Ammon's horn (tissue), 1 donor: Measurements from ENCODE around the gene ME3.
"Not testable (repeated sequence)": the region's sequence is repeated elsewhere in the genome, so short reads cannot be mapped to it uniquely, and the experiment has no call there.

Experiments
- DNase-seq: peaks from one replicate; pipeline ENCODE4 v3.0.0-alpha.2; 2016; ENCODE audit warnings: low spot score

ME3 gene

DNA sequence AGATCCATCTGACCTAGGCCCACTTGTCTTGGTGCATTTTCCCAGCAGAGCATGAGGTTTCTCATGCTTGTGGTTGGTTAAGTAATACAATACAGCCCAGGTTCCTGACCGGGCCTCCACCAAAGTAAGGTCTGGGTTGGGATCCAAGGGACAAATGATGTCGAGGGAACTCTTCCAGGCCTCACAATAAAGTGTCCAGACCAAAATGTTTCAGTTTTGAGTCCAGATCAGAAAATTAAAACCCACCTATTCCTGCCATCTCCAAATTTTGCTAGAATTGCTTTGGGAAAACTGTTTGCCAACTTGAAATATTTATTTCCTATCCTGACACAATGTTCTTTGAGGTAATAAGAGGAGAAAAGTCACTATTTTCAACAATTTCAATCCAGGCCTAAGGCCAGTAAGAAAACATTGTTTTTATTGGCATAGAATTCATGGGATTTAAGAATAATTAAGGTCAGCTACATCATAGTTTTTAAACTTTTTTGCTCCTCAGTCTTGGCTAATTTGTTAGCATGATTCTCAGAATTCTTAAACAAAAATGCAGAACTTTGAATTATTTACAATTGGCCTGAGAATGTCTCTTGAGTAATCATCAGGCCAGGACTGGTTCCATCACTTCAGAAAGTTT lies 51.4 kb downstream of the ME3 start:
- no peak for DNase-seq

DNA sequence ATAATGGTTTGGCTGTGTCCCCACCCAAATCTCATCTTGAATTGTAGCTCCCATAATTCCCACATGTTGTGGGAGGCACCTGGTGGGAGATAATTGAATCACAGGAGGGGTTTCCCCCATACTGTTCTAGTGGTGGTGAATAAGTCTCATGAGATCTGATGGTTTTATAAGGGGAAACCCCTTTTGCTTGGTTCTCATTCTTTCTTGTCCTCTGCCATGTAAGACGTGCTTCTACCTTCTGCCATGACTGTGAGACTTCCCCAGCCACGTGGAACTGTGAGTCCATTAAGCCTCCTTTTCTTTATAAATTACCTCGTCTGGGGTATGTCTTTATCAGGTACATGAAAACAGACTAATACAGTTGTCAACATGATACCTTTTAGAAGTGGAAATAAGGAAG lies 53.0 kb downstream of the ME3 start:
- not testable (repeated sequence) for DNase-seq

DNA sequence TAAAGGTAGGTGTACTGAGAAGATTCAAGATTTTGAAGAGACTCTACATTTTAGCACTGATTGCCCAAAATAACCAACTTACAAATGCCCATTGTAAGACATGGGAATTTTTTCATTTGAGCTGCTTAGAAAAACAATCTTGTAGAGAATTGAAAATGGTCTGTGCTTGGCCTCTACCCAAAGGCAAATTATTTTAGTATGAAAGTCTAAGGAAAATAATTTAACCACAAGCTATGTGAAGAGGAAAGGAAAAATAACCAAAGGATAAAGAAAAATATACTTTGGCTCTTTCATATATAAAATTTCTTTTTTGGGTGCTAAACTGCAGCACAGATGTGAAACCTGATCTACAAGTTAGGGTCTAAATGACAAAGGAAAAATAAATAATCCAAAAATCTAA lies 54.9 kb downstream of the ME3 start:
- DNase-seq: no peak

DNA sequence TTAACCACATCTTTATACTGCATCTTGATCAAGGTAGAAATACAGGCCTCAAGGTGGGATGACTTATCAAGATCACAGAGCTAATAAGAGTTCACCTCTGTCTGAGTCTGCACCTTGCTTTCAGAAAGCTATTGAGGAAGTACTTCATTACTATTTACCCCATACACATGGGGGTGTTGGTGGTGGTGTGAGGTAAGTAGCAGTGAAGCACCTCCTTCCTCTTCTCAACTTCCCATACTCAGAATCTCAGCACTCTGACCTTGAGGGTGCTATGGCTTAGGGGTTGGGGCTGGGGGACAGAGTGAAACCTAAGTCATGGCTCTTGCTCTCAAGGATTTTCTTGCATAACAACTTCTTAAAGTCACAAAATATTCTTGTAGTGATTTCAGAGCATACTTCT lies 56.9 kb downstream of the ME3 start:
- DNase-seq: no peak

DNA sequence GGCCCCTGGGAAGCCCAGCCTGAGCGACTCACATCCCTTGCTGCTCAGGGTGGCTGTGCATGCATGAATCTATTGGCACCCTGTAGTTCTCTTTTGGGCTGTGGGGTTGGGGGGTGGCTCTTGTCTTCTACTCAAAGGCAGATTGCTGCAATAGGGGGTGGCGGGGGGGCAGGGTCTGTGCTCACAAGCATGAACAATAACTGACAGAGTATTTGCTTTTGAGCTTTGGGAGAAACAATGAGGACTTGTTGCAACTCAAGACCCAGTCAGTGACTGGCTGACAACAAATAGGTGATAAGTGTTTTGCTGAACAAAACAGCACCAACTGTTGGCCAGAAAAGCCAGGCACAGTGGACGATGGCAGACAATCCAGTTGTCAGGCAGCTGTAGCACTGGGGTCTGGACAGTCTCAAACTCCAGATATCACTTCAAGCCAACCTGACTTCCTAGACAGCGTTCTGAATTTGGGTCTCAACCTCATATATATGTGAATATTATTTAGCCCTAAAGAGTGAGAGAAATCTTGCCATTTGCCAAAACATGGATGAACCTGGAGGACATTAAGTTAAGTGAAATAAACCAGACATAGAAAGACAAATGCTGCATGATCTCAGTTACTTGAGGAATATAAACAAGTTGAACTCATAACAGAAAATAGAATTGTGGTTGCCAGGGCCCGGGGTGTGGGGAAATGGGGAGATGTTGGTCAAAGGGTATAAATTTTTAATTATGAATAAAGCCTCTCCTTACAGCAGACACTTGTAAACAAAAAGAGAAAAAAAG lies 61.7 kb downstream of the ME3 start:
- DNase-seq: no peak

DNA sequence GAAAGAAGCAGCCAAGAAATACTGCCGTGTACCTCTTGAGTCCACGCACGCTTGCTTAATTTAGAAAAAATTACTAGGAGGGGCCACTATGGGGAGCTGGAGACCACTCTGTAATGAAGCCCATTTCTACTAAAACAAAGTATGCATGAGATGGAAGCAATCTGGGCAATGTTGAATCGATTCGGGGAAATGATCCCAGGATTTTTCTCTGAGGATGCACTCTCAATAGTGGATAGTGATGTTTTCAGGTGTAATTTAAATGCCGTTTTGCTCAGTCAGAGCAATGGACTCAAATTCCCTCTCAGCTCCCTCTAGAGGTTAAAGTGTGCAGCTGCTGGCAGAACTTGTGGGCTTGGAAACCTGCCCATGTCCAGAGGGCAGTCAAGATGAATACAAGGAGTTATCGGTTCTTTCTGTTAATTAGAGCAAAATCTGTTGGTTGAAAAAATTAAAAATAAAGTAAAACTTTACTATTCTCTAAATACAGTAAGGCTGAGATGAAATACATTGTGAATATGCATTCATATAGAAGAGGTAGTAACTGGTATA lies 64.1 kb downstream of the ME3 start:
- DNase-seq: peak; percentile 66

DNA sequence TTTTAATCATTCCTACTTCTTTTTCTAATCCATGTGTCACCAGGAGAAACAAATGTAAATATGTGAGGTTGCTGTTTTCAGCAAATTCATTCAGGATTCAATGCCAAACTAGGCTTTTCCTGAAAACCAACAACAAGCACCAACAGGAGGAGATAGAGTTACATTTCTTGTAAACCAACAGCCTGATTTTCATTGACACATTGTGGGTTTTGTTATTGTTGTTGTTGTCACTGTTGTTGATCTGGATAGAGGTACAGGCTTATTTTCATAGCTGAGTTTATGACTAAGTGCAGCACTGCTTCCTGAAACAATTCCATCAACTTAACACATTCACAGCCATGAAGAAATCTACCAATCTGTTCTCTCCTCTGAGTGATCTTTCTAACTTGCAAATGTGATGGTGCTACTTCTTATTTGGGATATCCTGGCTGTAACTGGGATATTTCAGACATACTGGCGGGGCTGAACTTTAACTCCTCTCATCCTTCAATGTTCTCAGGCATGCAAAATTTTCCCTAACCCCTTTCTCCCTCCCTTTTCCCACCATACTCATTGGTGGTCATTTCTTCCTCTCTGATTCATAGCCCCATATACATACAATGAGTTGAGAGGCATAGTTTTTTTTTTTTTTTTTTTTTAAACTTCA lies 65.5 kb downstream of the ME3 start:
- no peak for DNase-seq

DNA sequence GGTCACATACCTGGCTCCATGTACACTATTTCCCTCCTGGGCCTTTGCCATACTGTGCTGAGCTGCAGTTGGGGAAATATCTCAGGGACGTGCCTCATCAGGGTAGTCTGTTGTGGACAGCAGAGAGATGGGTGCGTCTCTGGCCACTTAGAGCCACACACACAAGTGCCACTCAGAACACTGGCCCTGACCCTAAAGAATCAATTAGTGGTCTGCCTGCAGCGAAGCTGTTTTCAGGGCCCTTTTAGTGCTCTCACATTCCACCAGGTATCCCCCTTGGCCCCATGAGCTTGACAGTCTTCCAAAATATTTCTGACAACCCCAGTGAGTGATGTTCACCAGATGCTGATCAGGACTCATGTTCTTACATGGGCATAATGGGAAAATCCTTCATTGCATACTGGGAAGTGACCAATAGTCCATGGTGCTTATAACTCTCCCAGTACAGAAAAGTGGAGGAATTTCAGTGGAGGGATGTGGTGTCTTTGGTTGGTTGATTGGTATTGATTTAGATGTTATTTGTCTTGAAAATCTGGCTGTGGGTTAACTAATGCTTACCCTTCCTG lies 66.1 kb downstream of the ME3 start:
- DNase-seq: no peak

DNA sequence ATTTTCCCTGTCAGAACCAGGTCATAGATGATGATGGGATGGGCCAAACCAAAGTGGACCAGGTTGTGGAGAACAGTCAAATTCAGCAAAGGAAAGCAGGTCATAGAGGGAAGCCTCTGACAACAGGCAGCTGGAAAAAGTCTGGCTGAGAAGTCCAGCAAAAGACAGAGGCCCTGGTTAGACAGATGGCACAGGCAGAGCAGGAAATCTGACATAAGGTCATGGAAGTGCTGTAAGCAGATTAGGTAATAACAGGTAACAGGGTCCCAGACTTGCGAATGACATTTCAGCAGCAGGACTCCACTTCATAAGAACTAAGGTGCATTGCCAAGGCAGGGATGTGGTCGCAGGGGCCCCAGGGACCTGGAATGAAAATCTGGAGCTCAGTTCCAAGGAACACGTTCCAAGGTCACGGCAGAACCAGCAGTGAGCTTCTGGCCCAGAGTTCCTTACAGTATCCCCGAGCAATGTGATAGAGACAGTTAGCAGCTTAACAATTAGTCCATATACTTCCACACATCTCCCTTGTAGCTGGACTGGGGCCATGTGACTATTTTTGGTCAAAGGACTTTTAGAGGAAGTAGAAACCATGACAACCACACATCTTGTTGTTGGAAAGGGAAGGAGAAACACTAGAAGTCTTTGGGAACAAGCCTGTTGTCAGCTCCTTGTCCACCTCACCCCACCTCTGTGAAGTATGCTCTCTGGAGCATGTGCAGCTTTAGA lies 75.4 kb downstream of the ME3 start:
- DNase-seq: no peak

DNA sequence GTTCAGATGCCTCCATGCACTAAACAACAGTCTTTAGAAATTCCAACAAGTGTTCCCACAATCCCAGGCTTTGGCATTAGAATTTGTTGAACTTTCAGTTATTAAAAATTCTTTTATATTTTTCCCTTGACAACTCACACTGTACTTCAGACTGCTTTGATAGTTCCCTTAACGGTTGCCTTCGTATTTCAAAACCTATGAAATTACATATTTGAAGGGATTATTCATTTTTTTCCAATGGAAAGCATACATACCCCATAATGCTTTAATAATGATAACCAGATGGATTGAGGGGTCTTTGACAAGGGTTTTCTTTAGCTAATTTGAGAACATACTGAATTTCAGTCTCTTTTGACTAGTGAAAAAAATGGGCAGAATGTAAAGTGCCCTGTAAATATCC lies 76.5 kb downstream of the ME3 start:
- DNase-seq: no peak

DNA sequence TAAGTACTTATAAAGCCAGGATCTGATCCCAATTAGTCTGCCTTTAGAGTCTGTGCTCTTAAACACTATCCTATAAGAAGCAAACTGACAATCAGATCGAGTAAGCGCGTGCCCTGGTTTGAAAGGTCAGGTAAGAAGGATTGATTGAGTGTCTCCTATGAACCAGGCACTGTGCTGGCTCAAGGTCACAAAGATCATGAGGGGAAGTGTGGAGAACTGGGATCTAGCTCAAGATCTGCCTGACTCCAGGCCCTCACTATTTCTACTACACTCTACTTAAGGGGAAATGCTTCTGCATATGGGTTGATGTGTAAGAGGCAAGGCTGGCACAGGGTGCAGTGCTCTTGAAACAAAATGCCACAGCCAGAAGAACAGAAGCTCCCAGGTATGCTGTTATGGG lies 77.0 kb downstream of the ME3 start:
- no peak for DNase-seq

DNA sequence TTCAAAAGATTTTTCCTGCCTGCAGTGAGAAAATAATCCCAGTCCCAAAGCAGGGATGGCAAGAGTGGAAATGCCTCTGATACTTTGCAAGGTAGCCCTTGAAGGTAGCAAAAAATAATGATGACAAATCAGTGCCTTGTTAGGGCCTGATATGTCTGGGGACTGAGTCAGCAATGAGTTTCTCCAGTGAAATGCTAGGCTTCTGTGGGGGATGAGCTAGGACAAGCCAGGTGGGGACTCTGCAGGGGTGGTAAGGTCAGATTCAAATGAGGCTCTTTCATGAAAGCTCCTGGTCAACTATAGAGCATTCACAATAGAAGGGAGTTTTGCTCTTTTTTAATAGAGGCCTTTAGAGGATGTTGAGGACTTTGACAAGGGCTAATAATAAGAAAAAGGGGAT lies 77.7 kb downstream of the ME3 start:
- DNase-seq: no peak

DNA sequence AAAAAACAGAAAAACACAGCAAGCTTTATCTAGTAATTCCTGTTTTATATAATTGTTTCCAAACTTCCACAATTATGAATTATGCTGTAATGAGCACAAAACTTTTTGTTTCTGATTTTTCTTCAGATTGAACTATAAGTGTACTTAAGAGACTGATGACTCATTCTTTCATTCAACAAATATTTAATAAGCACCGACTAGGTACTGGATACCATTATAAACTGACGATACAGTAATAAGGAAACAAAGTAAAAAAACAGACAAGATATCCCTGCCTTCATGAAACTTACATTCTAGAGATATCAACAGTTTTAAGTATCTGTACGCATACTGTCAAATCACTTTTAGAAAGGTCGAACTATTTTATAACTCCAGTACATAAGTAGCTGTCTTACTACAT lies 78.6 kb downstream of the ME3 start:
- DNase-seq: no peak

DNA sequence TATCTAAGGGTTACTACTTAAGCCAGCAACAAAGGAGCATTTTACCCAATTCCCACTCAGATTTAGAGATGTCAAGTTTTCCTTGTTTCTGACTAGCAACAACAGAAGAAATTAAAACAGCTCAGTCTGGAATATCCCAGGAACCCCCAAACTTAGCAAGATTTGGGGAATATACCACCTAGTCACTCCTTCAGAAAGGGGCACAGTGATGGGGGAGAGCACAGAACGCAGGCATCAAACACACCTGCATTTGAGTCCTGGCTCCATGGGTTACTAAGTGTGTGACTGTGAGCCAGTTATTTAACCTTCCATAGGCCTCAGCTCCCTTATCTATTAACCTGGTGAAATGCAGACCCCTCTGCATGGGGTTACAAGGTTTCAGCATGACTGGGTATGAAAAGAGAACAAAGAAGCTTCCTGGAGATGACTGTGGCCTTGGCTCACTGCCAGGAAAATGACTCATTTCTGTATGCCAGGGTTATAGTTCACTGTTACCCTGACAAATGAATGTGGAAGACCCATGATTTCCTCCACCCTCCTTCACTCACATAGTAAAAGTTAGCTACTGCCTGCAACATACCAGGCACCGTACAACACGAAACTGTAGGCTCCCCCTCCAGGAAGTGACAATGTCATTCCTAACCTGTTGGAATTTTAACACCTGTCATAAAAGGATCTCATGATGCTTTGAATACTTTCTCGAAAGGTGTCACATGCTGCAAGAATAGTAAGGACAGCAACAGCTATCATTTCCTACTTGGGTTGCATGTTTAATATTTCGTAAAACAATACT lies 79.6 kb downstream of the ME3 start:
- DNase-seq: no peak

DNA sequence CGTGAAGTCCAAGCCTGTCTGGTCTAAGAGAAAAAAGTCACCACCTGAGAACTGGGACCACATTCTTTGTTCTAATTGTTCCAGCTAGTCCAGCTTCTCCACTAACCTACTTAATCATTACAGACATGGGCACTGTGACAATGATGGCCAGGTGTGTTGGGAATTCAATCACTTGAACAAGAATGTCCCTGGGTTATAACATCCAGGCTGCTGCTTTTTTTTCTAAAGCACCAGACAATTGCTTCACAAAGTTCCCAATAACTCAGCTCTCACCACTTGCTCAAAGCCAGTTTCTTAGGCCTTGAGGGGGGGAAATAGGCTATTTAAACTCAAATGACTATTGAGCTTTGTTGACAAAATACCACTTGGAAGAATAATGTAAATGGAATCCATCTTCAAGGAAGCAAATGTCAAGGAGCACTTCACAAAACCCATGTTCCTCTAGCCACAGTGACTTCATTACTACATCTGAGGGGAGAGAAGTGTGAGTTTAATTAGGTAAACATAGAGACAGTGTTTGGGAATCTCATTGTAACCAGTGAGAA lies 80.3 kb downstream of the ME3 start:
- DNase-seq: no peak

DNA sequence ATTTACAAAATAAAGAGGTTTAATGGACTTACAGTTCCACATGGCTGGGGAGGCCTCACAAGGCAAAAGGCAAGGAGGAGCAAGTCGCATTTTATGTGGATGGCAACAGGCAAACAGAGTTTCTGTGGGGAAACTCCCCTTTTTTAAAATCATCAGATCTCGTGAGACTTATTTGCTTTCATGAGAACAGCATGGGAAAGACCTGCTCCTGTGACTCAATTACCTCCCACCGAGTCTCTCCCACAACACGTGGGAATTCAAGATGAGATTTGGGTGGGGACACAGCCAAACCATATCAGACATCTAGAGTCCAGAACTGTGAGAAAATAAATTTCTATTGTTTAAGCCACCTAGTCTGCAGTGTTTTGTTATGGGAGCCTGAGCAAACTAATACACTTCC lies 80.8 kb downstream of the ME3 start:
- DNase-seq: no peak

DNA sequence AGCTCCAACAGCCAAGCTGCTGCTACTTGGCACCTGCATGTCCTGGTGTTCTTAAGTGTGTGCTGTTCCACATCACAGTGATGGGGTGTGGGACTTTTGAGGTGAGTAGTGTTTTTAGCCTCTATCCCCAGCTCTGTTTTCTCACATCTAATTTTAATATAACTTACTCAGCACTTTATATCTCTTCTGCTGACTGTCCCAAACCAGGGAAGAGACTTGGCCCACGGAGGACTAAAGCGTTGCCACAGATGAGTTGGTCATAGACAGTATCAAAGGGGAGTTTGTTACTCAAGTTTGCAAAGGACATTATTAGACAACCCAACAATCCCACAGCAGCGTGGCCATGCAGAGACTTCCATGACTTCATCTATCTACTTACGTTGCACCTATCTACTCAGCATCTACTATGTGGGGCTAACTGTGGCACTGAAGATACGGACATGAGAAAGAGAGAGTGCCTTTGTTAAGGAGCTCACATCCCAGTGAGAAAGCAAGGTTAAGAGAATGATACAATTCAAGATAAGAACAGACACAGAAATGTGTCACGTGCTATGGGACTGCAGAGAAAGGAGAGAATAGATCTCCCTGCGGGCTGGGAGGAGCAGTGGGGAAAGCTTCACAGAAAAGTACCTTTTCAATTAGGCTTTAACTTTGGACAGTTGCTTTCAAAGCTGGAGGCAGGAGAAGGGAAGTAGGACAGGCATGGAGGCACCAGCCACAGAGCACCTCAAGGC lies 82.4 kb downstream of the ME3 start:
- DNase-seq: no peak

DNA sequence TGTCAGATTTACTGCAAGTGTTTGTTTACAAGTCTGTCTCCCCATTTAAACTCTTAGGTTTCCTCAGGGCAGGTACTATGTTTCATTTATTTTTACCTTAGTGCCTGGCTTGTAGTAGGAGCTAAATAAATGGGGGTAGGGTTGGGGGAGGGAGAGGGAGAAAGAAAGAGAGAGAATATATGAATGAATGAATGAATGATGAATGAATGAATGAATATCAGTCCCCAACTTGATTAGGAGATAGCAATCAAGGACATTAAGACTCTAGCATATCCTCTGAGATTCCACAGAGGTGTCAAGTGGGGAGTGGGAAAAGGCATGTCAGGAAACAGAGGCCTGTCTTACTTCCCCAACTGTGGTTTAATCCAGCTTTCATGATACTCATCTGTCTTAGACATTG lies 83.2 kb downstream of the ME3 start:
- DNase-seq: no peak

DNA sequence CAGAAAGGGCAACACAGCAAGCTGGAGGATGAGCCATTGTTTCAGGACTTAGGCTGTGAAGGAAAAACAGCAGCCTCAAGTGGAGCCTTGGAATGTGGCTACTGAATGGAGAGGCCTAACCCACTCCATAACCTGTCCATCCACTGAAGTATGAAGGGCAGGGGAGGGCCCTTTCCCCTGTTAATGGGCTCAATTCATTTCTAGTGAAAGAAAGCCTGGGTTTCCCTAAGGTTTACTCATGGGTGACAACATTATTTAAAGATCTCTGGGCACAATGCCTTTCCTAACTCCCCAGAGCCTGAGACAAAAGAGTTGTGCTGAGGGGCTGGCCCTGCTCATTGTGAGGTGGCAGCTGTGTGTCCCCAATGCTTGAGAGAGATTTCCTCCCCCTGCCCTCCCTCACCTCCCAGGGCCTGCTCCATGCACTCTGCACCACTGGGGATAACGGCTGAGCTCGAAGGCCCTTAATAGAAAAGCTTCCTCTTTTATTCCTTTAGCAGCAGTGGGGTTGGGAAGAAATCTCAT lies 83.8 kb downstream of the ME3 start:
- DNase-seq: no peak
